ENCODE data around the gene PSMB11. TPM values are rescaled to one million over a fixed set of nuclear protein-coding genes. Genes with fewer than 3 reads are reported as not detected.

The PSMB11 gene
- total RNA-seq, 1 experiment from 2014 or later = not detected

DNA sequence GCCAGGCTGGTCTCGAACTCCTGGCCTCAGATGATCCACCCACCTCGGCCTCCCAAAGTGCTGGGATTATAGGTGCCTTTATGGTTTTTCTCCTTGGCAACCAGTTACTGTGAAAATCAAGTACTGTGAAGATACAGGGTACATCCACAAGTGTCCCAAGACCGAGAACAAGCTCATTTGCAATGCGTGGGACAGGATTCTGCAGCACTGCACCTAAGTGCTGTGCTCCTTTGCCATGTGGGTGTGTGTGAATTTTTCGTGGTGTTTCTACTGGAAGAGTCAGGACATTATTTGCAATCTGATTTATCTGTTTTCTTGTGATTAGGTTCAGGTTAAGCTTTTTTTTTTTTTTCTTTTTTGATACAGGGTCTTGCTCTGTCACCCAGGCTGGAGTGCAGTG, 24.9 kb upstream of the PSMB11 start:
- Histone ChIP-seq H3K27ac (ENCODE audit: low read length) (no peak overlapping the region), H3F3A (ENCODE audit: low read length, unreplicated experiment) (no peaks in the 10 kb centered on the region), H3K27me3 (ENCODE audit: low read length) (no peaks in the 10 kb centered on the region), H3K79me2 (ENCODE audit: low read length) (no peaks in the 10 kb centered on the region), H3K9me2 (replicated peaks; ENCODE audit: low read length) (no peaks in the 10 kb centered on the region), H3K9ac (ENCODE audit: low read length) (no peak overlapping the region), H3K4me1 (ENCODE audit: insufficient read depth, low read length) (no peaks in the 10 kb centered on the region), H3K9me3 (ENCODE audit: low read length) (no peaks in the 10 kb centered on the region), H3K4me2 (ENCODE audit: low read length) (no peak overlapping the region), H4K20me1 (ENCODE audit: low read length) (no peaks in the 10 kb centered on the region), H3K4me3 (ENCODE audit: low read length) (no peak overlapping the region), H2AFZ (ENCODE audit: low read length) (no peak overlapping the region), H3K36me3 (ENCODE audit: low read depth, low read length) (no peaks in the 10 kb centered on the region)
- CTCF ChIA-PET = no interaction called here
- intact Hi-C loops (cut with micrococcal nuclease) = no loop called here
- no TSS peak for BruUV-seq (replicated peaks)
- POLR2A ChIA-PET (ENCODE audit: unreplicated experiment) = no interaction called here
- TF ChIP-seq, protein P1, sequence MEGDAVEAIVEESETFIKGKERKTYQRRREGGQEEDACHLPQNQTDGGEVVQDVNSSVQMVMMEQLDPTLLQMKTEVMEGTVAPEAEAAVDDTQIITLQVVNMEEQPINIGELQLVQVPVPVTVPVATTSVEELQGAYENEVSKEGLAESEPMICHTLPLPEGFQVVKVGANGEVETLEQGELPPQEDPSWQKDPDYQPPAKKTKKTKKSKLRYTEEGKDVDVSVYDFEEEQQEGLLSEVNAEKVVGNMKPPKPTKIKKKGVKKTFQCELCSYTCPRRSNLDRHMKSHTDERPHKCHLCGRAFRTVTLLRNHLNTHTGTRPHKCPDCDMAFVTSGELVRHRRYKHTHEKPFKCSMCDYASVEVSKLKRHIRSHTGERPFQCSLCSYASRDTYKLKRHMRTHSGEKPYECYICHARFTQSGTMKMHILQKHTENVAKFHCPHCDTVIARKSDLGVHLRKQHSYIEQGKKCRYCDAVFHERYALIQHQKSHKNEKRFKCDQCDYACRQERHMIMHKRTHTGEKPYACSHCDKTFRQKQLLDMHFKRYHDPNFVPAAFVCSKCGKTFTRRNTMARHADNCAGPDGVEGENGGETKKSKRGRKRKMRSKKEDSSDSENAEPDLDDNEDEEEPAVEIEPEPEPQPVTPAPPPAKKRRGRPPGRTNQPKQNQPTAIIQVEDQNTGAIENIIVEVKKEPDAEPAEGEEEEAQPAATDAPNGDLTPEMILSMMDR (conservative IDR thresholded peaks at IDR 0.05; ENCODE audit: low read depth, low read length) = no peak
- TF ChIP-seq EZH2 (IDR thresholded peaks at IDR 0.05; ENCODE audit: low read length, unreplicated experiment) (no peak), EZH2phosphoT487 (IDR thresholded peaks at IDR 0.05; ENCODE audit: borderline replicate concordance, low read length) (no peak)
- DNase-seq = no peak
- ATAC-seq = no peak

DNA sequence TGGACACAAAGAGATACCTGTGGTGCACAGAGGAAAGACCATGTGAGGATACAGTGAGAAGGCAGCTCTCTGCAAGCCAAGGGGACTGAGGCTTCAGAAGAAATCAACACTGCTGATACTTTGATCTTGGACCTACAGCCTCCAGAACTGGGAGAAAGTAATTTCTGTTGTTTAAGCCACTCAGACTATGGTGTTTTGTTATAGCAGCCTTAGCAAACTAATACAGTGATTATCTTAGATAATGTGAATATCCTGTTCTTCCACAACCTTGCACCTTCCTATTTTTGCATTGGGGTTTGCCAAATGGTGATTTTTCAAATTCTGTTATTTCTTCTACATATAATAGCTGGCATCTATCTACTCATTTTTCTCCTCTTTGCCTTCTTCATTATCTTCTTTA, 23.9 kb upstream of the PSMB11 start:
- Histone ChIP-seq H3K9me3 (ENCODE audit: low read length) (no peaks in the 10 kb centered on the region), H3K9ac (ENCODE audit: low read length) (no peak overlapping the region), H4K20me1 (ENCODE audit: low read length) (no peaks in the 10 kb centered on the region), H3K4me3 (ENCODE audit: low read length) (no peak overlapping the region), H3K27ac (ENCODE audit: low read length) (no peak overlapping the region), H3K4me2 (ENCODE audit: low read length) (no peak overlapping the region), H2AFZ (ENCODE audit: low read length) (no peak overlapping the region), H3F3A (ENCODE audit: low read length, unreplicated experiment) (no peaks in the 10 kb centered on the region), H3K4me1 (ENCODE audit: insufficient read depth, low read length) (no peaks in the 10 kb centered on the region), H3K9me2 (replicated peaks; ENCODE audit: low read length) (no peaks in the 10 kb centered on the region), H3K36me3 (ENCODE audit: low read depth, low read length) (no peaks in the 10 kb centered on the region), H3K27me3 (ENCODE audit: low read length) (no peaks in the 10 kb centered on the region), H3K79me2 (ENCODE audit: low read length) (no peaks in the 10 kb centered on the region)
- no TSS peak for BruUV-seq (replicated peaks)
- ChIA-PET POLR2A (ENCODE audit: unreplicated experiment) (interaction anchor here (0.6 kb wide), 1 partner anchor 181 kb away, joined by 3 read pairs; no protein-coding TSS in a partner anchor), CTCF (no interaction called here)
- intact Hi-C loops (cut with micrococcal nuclease) = no loop called here
- ATAC-seq (no peak), DNase-seq (no peak)
- TF ChIP-seq, protein P1 (conservative IDR thresholded peaks at IDR 0.05; ENCODE audit: low read depth, low read length) = no peak
- TF ChIP-seq EZH2 (IDR thresholded peaks at IDR 0.05; ENCODE audit: low read length, unreplicated experiment) (no peak), EZH2phosphoT487 (IDR thresholded peaks at IDR 0.05; ENCODE audit: borderline replicate concordance, low read length) (no peak)

DNA sequence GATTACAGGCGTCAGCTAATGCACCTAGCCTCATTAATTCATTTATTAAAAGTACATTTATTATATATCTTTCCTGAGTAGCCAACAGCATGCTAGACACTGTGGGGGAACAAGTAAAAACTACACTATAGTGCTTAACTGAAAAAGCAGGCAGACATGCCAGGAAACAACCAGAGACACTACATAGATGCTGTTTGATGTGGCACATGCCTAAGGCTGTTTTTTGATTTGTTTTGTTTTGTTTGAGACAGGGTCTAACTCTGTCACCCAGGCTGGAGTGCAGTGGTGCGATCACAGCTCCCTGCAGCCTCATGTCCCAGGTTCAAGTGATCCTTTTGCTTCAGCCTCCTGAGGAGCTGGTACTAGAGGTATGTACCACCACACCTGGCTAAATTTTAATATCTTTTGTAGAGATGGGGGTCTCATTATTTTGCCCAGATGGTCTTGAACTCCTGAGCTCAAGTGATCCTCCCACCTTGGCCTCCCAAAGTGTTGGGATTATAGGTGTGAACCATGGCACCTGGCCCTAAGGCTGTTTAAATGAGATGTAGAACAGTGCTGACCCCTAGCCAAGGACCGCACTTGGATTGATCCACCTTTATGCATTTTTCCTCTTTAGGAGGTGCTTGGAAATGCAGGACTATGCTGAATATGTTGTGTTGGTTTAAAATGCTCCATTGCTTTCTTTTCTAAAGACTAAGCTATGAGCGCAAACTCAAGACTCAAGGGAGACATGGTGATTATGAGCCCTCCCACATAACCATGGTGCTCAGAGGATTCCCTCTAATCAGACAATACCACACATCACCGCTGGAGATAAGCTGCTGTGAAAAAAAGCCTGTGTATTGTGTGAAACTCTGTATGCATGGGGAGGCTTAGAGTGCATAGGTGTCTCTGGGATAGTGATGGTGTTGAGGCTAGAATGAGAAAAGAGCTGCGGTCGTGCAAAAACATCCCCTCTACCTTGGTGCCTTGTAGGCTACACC, 21.6 kb upstream of the PSMB11 start:
- no peak overlapping the region for H2AFZ ChIP-seq (ENCODE audit: low read length)
- no peak overlapping the region for H3K4me3 ChIP-seq (ENCODE audit: low read length)
- no peaks in the 10 kb centered on the region for H3K9me3 ChIP-seq (ENCODE audit: low read length)
- H3K79me2 ChIP-seq (ENCODE audit: low read length) = no peaks in the 10 kb centered on the region
- intact Hi-C loops (cut with micrococcal nuclease) = no loop called here
- H4K20me1 ChIP-seq (ENCODE audit: low read length) = no peaks in the 10 kb centered on the region
- no peaks in the 10 kb centered on the region for H3F3A ChIP-seq (ENCODE audit: low read length, unreplicated experiment)
- no peaks in the 10 kb centered on the region for H3K27me3 ChIP-seq (ENCODE audit: low read length)
- POLR2A ChIA-PET (ENCODE audit: unreplicated experiment) = no interaction called here
- DNase-seq (no peak), ATAC-seq (no peak)
- no peak overlapping the region for H3K4me2 ChIP-seq (ENCODE audit: low read length)
- BruUV-seq (replicated peaks) = no TSS peak
- no peak overlapping the region for H3K27ac ChIP-seq (ENCODE audit: low read length)
- TF ChIP-seq, protein P1 (conservative IDR thresholded peaks at IDR 0.05; ENCODE audit: low read depth, low read length) = no peak
- TF ChIP-seq EZH2 (IDR thresholded peaks at IDR 0.05; ENCODE audit: low read length, unreplicated experiment) (no peak), EZH2phosphoT487 (IDR thresholded peaks at IDR 0.05; ENCODE audit: borderline replicate concordance, low read length) (no peak)
- CTCF ChIA-PET = interaction anchor here (0.7 kb wide), 1 partner anchor 39 kb away, joined by 5 read pairs; no protein-coding TSS in a partner anchor
- no peak overlapping the region for H3K9ac ChIP-seq (ENCODE audit: low read length)
- H3K9me2 ChIP-seq (replicated peaks; ENCODE audit: low read length) = no peaks in the 10 kb centered on the region
- H3K36me3 ChIP-seq (ENCODE audit: low read depth, low read length) = peaks cover 9% of the 10 kb centered on the region; the same call in 1 of the 2 replicates
- H3K4me1 ChIP-seq (ENCODE audit: insufficient read depth, low read length) = no peaks in the 10 kb centered on the region

Data from PC-3 (cell line).